ENCODE measurements around the gene SEMA6B.

The SEMA6B gene

GRCh38 chr19:4534836-4535658 is 24.4 kb downstream of the SEMA6B start, which contains the start of gene PLIN5:
PLIN5 (minus strand) TSS chr19:4535224; CDS start chr19:4534074, 1,150 bp downstream.
- Histone ChIP-seq H3K9me3 (ENCODE audit: insufficient read depth, low read length) (no peaks in the 10 kb centered on the region), H4K20me1 (ENCODE audit: insufficient read depth, low read length) (no peaks in the 10 kb centered on the region), H2AFZ (ENCODE audit: low read depth, low read length) (no peak within 1 kb of the TSS), H3K9ac (ENCODE audit: low read length) (no peak within 1 kb of the TSS), H3K4me2 (ENCODE audit: low read length) (no peak within 1 kb of the TSS), H3K79me2 (ENCODE audit: low read length) (no peaks in the 10 kb centered on the region), H3K27me3 (ENCODE audit: low read depth, low read length) (no peaks in the 10 kb centered on the region), H3K36me3 (replicated peaks; ENCODE audit: low read depth, low read length) (no peaks in the 10 kb centered on the region), H3K27ac (ENCODE audit: low read length) (no peak within 1 kb of the TSS), H3K4me1 (ENCODE audit: low read length) (peaks cover 13% of the 10 kb centered on the region), H3K4me3 (ENCODE audit: low read length) (no peak within 1 kb of the TSS)
- TF ChIP-seq EZH2phosphoT487 (IDR thresholded peaks at IDR 0.05; ENCODE audit: low read depth) (no peak), CTCF (IDR thresholded peaks at IDR 0.05; ENCODE audit: low read depth, low read length) (no peak)

- H3K27ac ChIP-seq (ENCODE audit: low read length): no peak overlapping the region
- H3K27me3 ChIP-seq (ENCODE audit: low read depth, low read length): no peaks in the 10 kb centered on the region
- H3K9ac ChIP-seq (ENCODE audit: low read length): no peak overlapping the region
- peaks cover 2% of the 10 kb centered on the region for H3K4me1 ChIP-seq (ENCODE audit: low read length)
- H2AFZ ChIP-seq (ENCODE audit: low read depth, low read length): no peak overlapping the region
- no peaks in the 10 kb centered on the region for H3K79me2 ChIP-seq (ENCODE audit: low read length)
- TF ChIP-seq CTCF (IDR thresholded peaks at IDR 0.05; ENCODE audit: low read depth, low read length) (no peak), EZH2phosphoT487 (IDR thresholded peaks at IDR 0.05; ENCODE audit: low read depth) (no peak)
- no peak overlapping the region for H3K4me2 ChIP-seq (ENCODE audit: low read length)
- H3K4me3 ChIP-seq (ENCODE audit: low read length): no peak overlapping the region
- H3K9me3 ChIP-seq (ENCODE audit: insufficient read depth, low read length): no peaks in the 10 kb centered on the region
- no peaks in the 10 kb centered on the region for H4K20me1 ChIP-seq (ENCODE audit: insufficient read depth, low read length)
- no peaks in the 10 kb centered on the region for H3K36me3 ChIP-seq (replicated peaks; ENCODE audit: low read depth, low read length)
Measured at GRCh38 chr19:4533835-4534424, 25.6 kb downstream of the SEMA6B start.

- H3K9ac ChIP-seq (ENCODE audit: low read length): no peak overlapping the region
- no peak overlapping the region for H3K4me3 ChIP-seq (ENCODE audit: low read length)
- TF ChIP-seq EZH2phosphoT487 (IDR thresholded peaks at IDR 0.05; ENCODE audit: low read depth): no peak
- TF ChIP-seq CTCF (IDR thresholded peaks at IDR 0.05; ENCODE audit: low read depth, low read length): no peak
- H2AFZ ChIP-seq (ENCODE audit: low read depth, low read length): no peak overlapping the region
- H3K36me3 ChIP-seq (replicated peaks; ENCODE audit: low read depth, low read length): no peaks in the 10 kb centered on the region
- H3K4me2 ChIP-seq (ENCODE audit: low read length): no peak overlapping the region
- no peaks in the 10 kb centered on the region for H4K20me1 ChIP-seq (ENCODE audit: insufficient read depth, low read length)
- H3K27ac ChIP-seq (ENCODE audit: low read length): no peak overlapping the region
- no peaks in the 10 kb centered on the region for H3K9me3 ChIP-seq (ENCODE audit: insufficient read depth, low read length)
- H3K4me1 ChIP-seq (ENCODE audit: low read length): no peaks in the 10 kb centered on the region
- H3K79me2 ChIP-seq (ENCODE audit: low read length): no peaks in the 10 kb centered on the region
- no peaks in the 10 kb centered on the region for H3K27me3 ChIP-seq (ENCODE audit: low read depth, low read length)
Measured at GRCh38 chr19:4533334-4533733, 26.1 kb downstream of the SEMA6B start.

GRCh38 chr19:4531562-4532165 is 27.8 kb downstream of the SEMA6B start:
- no peak overlapping the region for H2AFZ ChIP-seq (ENCODE audit: low read depth, low read length)
- no peaks in the 10 kb centered on the region for H3K9me3 ChIP-seq (ENCODE audit: insufficient read depth, low read length)
- no peaks in the 10 kb centered on the region for H3K36me3 ChIP-seq (replicated peaks; ENCODE audit: low read depth, low read length)
- no peaks in the 10 kb centered on the region for H4K20me1 ChIP-seq (ENCODE audit: insufficient read depth, low read length)
- no peaks in the 10 kb centered on the region for H3K27me3 ChIP-seq (ENCODE audit: low read depth, low read length)
- H3K27ac ChIP-seq (ENCODE audit: low read length): no peak overlapping the region
- no peaks in the 10 kb centered on the region for H3K4me1 ChIP-seq (ENCODE audit: low read length)
- no peak overlapping the region for H3K4me3 ChIP-seq (ENCODE audit: low read length)
- no peak overlapping the region for H3K4me2 ChIP-seq (ENCODE audit: low read length)
- TF ChIP-seq CTCF (IDR thresholded peaks at IDR 0.05; ENCODE audit: low read depth, low read length): no peak
- no peak for TF ChIP-seq EZH2phosphoT487 (IDR thresholded peaks at IDR 0.05; ENCODE audit: low read depth)
- H3K79me2 ChIP-seq (ENCODE audit: low read length): no peaks in the 10 kb centered on the region
- no peak overlapping the region for H3K9ac ChIP-seq (ENCODE audit: low read length)
